Measurements from ENCODE around the gene UPK3BL1.
"Not testable (repeated sequence)": the region's sequence is repeated elsewhere in the genome, so short reads cannot be mapped to it uniquely, and the experiment has no call there.

- TF ChIP-seq CTCF, POLR2A (IDR thresholded peaks at IDR 0.05): not testable (repeated sequence)
These were observed 15.2 kb downstream of the UPK3BL1 start for GRCh38 chr7:102627271-102627904.
